Activated T-cell treated with anti-CD3 and anti-CD28 coated beads, Interleukin-2, amount 50 U/mL, for 72 hours (primary cell): Measurements from ENCODE around the gene VPS39. TPM values are rescaled to one million over a fixed set of nuclear protein-coding genes. Genes with fewer than 3 reads are reported as not detected.

ENCODE experiments used
- ATAC-seq, 2 donors: fragments of 150-1000 bp; cut with Tn5 transposase; replicated peaks in 1 of 2; 2 replicates each; pipeline ENCODE4 v1.10.0; 2021; ENCODE audit warnings: moderate library complexity in 2 of 2, mild to moderate bottlenecking in 1 of 2
- DNase-seq, 2 donors: peaks; one replicate each; pipeline ENCODE4 v3.0.0; 2021 to 2022; ENCODE audit warnings: mixed read lengths in 1 of 2
- H3K27ac Mint-ChIP-seq: one replicate; pipeline ENCODE4 v1.8.0; 2022; ENCODE audit warnings: mild to moderate bottlenecking, moderate library complexity, mixed read lengths
- H3K27me3 Mint-ChIP-seq: one replicate; pipeline ENCODE4 v1.8.0; 2022; ENCODE audit warnings: low read depth, mixed read lengths
- H3K36me3 Mint-ChIP-seq, 2 donors: one replicate each; pipeline ENCODE4 v1.8.0; 2022; ENCODE audit warnings: mixed read lengths in 2 of 2, mild to moderate bottlenecking in 1 of 2; ENCODE audit not compliant: insufficient read depth in 2 of 2
- H3K4me1 Mint-ChIP-seq: one replicate; pipeline ENCODE4 v1.8.0; 2022; ENCODE audit warnings: low read depth, mixed read lengths
- H3K4me3 Mint-ChIP-seq, 2 donors: one replicate each; pipeline ENCODE4 v1.8.0; 2022; ENCODE audit warnings: mild to moderate bottlenecking in 2 of 2, mixed read lengths in 2 of 2, moderate library complexity in 2 of 2
- H3K9me3 Mint-ChIP-seq, 2 donors: one replicate each; pipeline ENCODE4 v1.8.0; 2022; ENCODE audit warnings: mixed read lengths in 2 of 2
- total RNA-seq, 2 donors: library from RNA; stranded (reverse); gene quantifications; one replicate each; pipeline ENCODE4 v1.2.3, GENCODE V29; 2022

The VPS39 gene
- total RNA-seq, 2 donors from 2014 or later, result 79.8 to 95.3 TPM

- Mint-ChIP-seq H3K9me3 (no peaks in the 10 kb centered on the region), H3K27ac (no peak overlapping the region), H3K4me3 (no peak overlapping the region), H3K27me3 (no peaks in the 10 kb centered on the region), H3K4me1 (no peaks in the 10 kb centered on the region), H3K36me3 (no peaks in the 10 kb centered on the region)
- ATAC-seq, result no peak
- DNase-seq, result no peak
Measured at GRCh38 chr15:42143866-42144625, 64.1 kb downstream of the VPS39 start.

DNA sequence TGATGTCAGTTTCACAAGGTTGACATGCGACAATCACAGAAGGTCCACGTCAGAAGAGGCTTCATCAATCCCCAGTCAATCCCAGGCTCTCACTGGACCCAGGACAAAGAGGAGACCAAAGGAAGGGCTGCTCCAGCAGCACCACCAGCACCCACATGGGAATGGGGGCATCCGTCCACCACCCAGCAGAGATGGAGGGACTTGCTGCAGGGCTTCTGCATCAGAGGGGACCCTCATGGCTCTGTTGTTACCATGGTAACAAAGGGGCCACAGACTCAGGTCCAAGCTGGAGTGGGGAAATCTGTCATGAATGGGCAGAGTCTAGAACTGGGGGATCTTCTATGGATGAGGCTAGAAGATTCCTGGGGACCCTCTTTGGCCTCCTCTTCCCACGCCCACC, 64.7 kb downstream of the VPS39 start:
- H3K27ac Mint-ChIP-seq, result no peak overlapping the region

DNA sequence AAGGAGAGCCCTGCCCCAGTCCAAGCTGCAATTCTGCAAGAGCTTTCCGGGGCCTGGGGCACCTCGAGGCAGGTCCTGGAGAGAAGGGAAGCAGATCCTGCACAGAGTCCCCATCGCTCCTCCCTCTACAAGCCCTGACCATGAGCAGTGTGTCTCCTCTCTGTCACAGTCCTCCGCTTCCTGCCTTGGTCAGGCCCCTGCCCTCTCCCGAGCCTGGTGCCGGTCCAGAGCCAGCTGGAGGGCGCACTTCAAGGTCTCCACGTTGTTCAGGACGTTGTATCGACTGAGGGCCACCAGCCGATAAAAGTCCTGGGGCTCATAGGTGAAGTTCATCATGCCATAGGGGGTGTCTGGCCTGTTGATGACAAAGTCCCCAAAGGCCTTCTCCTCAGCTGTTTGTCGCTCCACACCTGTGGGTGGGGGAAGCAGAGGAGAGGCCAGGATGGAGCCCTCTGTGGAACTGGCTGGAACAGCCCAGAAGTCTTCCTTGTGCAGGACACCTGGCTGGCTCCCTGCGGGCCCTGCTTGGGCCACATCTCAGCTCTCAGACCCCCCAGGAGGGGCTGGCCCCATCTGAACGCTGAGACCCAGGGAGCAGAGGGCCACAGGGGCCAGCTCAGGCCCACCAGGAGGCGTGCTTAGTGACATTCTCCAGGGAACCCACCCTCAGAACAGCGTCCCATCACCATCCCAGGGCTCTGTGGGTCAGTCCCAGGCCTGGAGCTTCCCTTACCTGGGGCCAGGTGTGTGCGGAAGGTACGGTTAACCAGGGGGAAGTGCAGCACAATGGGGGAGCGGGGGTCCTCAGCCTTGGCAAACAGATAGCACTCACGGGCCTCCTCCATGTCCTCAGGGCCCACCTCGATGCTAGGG, 66.1 kb downstream of the VPS39 start:
- no peaks in the 10 kb centered on the region for H3K9me3 Mint-ChIP-seq
- ATAC-seq (no peak), DNase-seq (no peak)
- no peaks in the 10 kb centered on the region for H3K27me3 Mint-ChIP-seq
- no peaks in the 10 kb centered on the region for H3K36me3 Mint-ChIP-seq
- H3K27ac Mint-ChIP-seq, result no peak overlapping the region
- H3K4me3 Mint-ChIP-seq, result no peak overlapping the region
- peaks cover 6% of the 10 kb centered on the region for H3K4me1 Mint-ChIP-seq

More for the DNA sequence above, 64.7 kb downstream of the VPS39 start:
- no peak for ATAC-seq
- DNase-seq, result no peak
- no peaks in the 10 kb centered on the region for H3K27me3 Mint-ChIP-seq
- H3K9me3 Mint-ChIP-seq, result no peaks in the 10 kb centered on the region
- no peaks in the 10 kb centered on the region for H3K36me3 Mint-ChIP-seq
- no peak overlapping the region for H3K4me3 Mint-ChIP-seq
- H3K4me1 Mint-ChIP-seq, result no peaks in the 10 kb centered on the region

- H3K4me1 Mint-ChIP-seq, result peaks cover 6% of the 10 kb centered on the region
- H3K36me3 Mint-ChIP-seq, result no peaks in the 10 kb centered on the region
- no peaks in the 10 kb centered on the region for H3K9me3 Mint-ChIP-seq
- no peaks in the 10 kb centered on the region for H3K27me3 Mint-ChIP-seq
- no peak for DNase-seq
- no peak overlapping the region for H3K4me3 Mint-ChIP-seq
- ATAC-seq, result no peak
- no peak overlapping the region for H3K27ac Mint-ChIP-seq
Measured at GRCh38 chr15:42141246-42141645, 66.9 kb downstream of the VPS39 start.

DNA sequence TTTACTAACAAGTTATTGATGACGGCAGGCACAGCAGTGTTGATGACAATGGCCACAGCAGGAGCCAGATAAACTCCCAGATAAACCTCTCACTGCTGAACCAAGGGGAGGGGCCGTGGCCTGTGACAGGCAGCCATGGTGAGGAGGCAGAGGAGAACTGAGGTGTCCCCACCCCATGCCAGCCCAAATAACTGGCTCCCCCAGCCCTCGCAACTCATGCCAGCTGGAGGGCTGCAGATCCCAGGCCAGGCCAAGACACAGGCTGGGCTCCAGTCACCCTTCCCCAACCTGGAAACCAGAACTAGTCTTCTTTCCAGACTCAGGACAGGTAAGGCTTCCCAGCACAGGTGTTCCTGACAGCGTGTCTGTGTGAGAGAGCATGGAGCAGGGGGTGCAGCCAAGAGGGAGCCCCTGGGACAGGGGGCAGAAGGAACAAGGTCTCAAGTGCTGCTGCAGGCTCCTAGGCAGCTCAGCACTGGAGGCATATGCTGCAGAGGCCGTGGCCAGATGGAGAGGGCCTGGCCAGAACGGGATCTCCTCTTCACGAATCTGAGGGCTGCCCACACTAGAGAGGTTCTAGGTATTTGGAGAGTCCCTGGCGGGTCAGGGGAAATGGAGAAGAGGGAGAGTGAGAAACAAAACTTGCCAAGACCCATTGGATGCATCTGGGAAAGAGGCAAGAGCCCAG, 67.6 kb downstream of the VPS39 start:
- Mint-ChIP-seq H3K4me1 (peaks cover 6% of the 10 kb centered on the region), H3K27ac (no peak overlapping the region), H3K27me3 (no peaks in the 10 kb centered on the region), H3K36me3 (no peaks in the 10 kb centered on the region), H3K4me3 (no peak overlapping the region), H3K9me3 (no peaks in the 10 kb centered on the region)
- DNase-seq (no peak), ATAC-seq (no peak)

DNA sequence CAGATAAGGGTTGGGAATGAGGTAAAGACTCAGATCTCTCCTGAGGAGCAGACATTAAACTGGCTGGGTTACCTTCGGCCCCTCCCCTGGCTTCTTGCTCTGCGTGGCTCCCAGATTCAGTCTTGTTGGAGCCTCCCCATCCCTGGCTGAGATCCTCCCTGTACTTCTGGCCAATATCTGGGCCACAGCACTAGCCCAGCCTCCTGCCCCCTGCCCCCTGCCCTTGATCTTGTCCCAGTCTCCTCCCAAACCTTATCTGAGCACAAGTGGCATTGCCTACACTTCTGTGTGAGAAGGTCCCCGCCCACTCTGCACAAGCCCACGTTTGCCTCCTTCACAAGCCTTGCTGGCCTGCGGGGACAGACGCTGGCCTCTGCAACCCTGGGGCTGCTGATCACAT, 68.5 kb downstream of the VPS39 start:
- no peak for DNase-seq
- H3K36me3 Mint-ChIP-seq, result no peaks in the 10 kb centered on the region

GRCh38 chr15:42138968-42139386, 69.1 kb downstream of the VPS39 start:
- no peak overlapping the region for H3K27ac Mint-ChIP-seq
- DNase-seq (no peak), ATAC-seq (no peak)
- no peaks in the 10 kb centered on the region for H3K27me3 Mint-ChIP-seq
- H3K36me3 Mint-ChIP-seq, result no peaks in the 10 kb centered on the region
- H3K9me3 Mint-ChIP-seq, result no peaks in the 10 kb centered on the region
- peaks cover 6% of the 10 kb centered on the region for H3K4me1 Mint-ChIP-seq
- no peak overlapping the region for H3K4me3 Mint-ChIP-seq

More for the DNA sequence above, 68.5 kb downstream of the VPS39 start:
- no peak overlapping the region for H3K27ac Mint-ChIP-seq
- peaks cover 6% of the 10 kb centered on the region for H3K4me1 Mint-ChIP-seq
- no peaks in the 10 kb centered on the region for H3K9me3 Mint-ChIP-seq
- H3K4me3 Mint-ChIP-seq, result no peak overlapping the region
- no peaks in the 10 kb centered on the region for H3K27me3 Mint-ChIP-seq
- ATAC-seq, result no peak

DNA sequence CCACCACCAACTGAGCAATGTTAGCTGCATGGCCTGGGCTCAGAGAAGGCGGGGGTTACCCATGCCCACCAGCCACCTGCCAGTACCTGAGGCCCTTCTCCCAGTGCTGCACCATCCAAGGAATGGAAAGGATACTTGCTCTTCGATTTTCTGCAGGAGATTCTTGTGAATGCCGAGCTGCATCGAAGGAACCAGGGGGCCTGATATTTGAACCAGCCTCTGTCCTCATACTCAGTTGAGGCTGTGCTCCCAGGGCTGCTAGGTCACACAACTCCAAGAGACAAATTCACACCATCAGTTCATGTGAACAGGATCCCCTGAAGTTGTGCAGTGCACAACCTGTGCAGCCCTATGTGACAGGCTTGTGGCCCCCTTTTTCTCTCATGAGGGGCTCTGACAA, 69.7 kb downstream of the VPS39 start:
- Mint-ChIP-seq H3K4me3 (no peak overlapping the region), H3K36me3 (no peaks in the 10 kb centered on the region), H3K27me3 (no peaks in the 10 kb centered on the region), H3K9me3 (no peaks in the 10 kb centered on the region), H3K27ac (no peak overlapping the region), H3K4me1 (peaks cover 6% of the 10 kb centered on the region)
- ATAC-seq (no peak), DNase-seq (no peak)

DNA sequence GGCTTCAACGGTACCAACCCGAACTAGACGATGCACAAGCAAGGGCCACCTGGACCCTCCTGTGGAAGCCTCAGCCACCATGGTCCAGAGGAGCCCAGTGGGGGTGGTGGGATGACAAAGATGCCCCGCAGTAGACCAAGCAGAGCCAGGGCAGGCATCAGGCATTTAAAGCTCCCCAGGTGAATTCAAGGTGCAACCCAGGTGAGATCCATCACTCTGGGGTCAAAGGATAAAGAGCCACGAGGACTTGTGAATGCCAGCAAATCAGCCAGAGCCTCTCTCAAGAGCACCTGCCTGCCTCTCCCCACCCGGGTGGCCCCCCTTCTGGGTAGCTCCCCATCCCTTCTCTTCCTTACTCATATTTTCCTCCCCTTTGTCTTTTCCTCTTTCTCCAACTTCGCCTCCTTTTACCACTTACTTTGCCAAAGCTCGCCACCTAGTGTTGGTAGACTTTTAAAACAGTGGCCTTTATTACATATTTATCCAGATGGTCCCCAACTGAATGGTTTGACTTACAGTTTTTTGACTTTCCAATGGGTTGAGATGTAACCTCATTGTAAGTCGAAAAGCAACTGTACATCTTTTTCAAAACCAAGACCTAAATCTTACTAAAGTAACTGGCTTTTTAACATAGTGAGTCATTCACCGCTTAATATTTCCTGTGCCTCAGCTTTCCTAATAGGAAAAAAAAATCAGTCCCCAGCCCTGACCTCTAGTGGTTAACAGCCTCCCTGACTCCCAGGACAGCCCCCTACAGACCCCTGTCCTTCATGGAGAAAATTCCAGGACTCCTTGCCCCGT, 70.4 kb downstream of the VPS39 start:
- ATAC-seq (no peak), DNase-seq (peak in 1 of 2 donors; percentile 15)
- no peaks in the 10 kb centered on the region for H3K9me3 Mint-ChIP-seq
- H3K27ac Mint-ChIP-seq, result no peak overlapping the region
- no peaks in the 10 kb centered on the region for H3K27me3 Mint-ChIP-seq
- H3K4me3 Mint-ChIP-seq, result no peak overlapping the region
- H3K4me1 Mint-ChIP-seq, result peaks cover 6% of the 10 kb centered on the region
- H3K36me3 Mint-ChIP-seq, result no peaks in the 10 kb centered on the region

DNA sequence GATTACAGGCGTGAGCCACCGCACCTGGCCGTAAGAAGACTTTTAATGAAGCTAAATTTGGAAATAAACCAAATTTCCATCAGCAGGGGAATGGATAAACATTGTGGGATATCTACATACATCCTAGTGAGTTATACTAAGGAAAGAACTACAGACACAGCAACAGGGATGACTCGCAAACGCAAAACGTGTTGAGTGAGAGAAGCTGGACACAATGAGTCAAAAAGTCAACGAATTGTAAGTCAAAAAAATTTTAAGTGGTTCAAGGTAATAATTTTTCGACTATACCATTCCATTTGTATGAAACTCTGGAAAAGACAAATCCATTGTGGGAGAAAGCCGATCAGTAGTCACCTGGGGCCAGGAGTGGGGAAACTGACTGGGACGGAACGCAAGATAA, 71.6 kb downstream of the VPS39 start:
- H3K27me3 Mint-ChIP-seq, result no peaks in the 10 kb centered on the region
- no peaks in the 10 kb centered on the region for H3K9me3 Mint-ChIP-seq
- no peaks in the 10 kb centered on the region for H3K36me3 Mint-ChIP-seq
- peaks cover 6% of the 10 kb centered on the region for H3K4me1 Mint-ChIP-seq
- DNase-seq (no peak), ATAC-seq (no peak)
- no peak overlapping the region for H3K4me3 Mint-ChIP-seq
- H3K27ac Mint-ChIP-seq, result no peak overlapping the region

- H3K27ac Mint-ChIP-seq, result no peak overlapping the region
- ATAC-seq, result no peak
Measured at GRCh38 chr15:42135351-42135750, 72.8 kb downstream of the VPS39 start.

DNA sequence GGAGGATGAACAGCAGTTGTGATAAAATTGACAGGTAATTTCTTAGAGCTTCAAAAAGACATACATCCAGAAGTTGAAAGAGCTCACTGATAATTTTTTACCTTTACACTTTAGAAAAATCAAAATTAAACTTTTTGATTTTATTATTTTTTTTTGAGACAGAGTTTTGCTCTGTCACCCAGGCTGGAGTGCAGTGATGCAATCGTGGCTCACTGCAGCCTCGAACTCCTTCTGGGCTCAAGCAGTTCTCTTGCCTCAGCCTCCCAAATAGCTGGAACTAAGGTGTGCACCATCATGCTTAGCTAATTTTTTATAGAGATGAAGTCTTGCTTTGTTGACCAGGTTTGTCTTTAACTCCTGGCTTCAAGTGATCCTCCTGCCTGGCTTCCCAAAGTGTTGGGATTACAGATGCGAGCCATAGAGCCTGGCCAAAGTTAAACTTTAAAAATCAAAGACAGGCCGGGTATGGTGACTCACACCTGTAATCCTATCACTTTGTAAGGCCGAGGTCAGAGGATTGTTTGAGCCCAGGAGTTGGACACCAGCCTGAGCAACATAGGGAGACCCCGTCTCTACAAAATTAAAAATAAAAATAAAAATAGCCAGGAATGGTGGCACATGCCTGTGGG, 73.4 kb downstream of the VPS39 start:
- Mint-ChIP-seq H3K4me1 (peaks cover 6% of the 10 kb centered on the region), H3K36me3 (no peaks in the 10 kb centered on the region), H3K27me3 (peaks cover 2% of the 10 kb centered on the region), H3K9me3 (no peaks in the 10 kb centered on the region), H3K27ac (no peak overlapping the region), H3K4me3 (no peak overlapping the region)
- ATAC-seq, result no peak
- no peak for DNase-seq

More at GRCh38 chr15:42135351-42135750, 72.8 kb downstream of the VPS39 start:
- no peaks in the 10 kb centered on the region for H3K36me3 Mint-ChIP-seq
- H3K4me1 Mint-ChIP-seq, result peaks cover 6% of the 10 kb centered on the region
- H3K9me3 Mint-ChIP-seq, result no peaks in the 10 kb centered on the region
- H3K4me3 Mint-ChIP-seq, result no peak overlapping the region
- DNase-seq, result no peak
- no peaks in the 10 kb centered on the region for H3K27me3 Mint-ChIP-seq
